Loucy (cell line): ENCODE measurements around the gene RFX1.

Experiments used
- H2AFZ ChIP-seq: fragments of 200-600 bp; sonication (generic); 2 replicates; pipeline ENCODE4 v1.6.0; 2016; ENCODE audit warnings: antibody characterized with exemption, mild to moderate bottlenecking, low read length, moderate library complexity
- H3F3A ChIP-seq: fragments of 200-600 bp; 2 replicates; pipeline ENCODE4 v1.6.0; 2016; ENCODE audit warnings: antibody characterized with exemption, low read depth, mild to moderate bottlenecking
- H3K27me3 ChIP-seq: fragments of 200-600 bp; sonication (generic); 2 replicates; pipeline ENCODE4 v1.6.1; 2014; ENCODE audit warnings: low read length, mild to moderate bottlenecking; ENCODE audit not compliant: insufficient read depth, poor library complexity, severe bottlenecking
- H3K36me3 ChIP-seq: fragments of 200-600 bp; sonication (generic); 2 replicates; pipeline ENCODE4 v1.6.1; 2016; ENCODE audit warnings: low read length; ENCODE audit not compliant: insufficient read depth
- H3K4me1 ChIP-seq: fragments of 200-600 bp; sonication (generic); 2 replicates; pipeline ENCODE4 v1.5.1; 2014; ENCODE audit warnings: low read length, mild to moderate bottlenecking; ENCODE audit not compliant: insufficient read depth, poor library complexity, severe bottlenecking
- H3K4me2 ChIP-seq: fragments of 200-600 bp; sonication (generic); 2 replicates; pipeline ENCODE4 v1.6.0; 2014; ENCODE audit warnings: antibody characterized with exemption, low read length, low read depth, mild to moderate bottlenecking; ENCODE audit not compliant: poor library complexity, severe bottlenecking
- H3K4me3 ChIP-seq: fragments of 200-600 bp; sonication (generic); 2 replicates; pipeline ENCODE4 v1.5.1; 2014; ENCODE audit warnings: low read length, mild to moderate bottlenecking, mixed read lengths; ENCODE audit not compliant: poor library complexity, severe bottlenecking
- H3K79me2 ChIP-seq: fragments of 200-600 bp; sonication (generic); 2 replicates; pipeline ENCODE4 v1.6.1; 2014; ENCODE audit warnings: low read length; ENCODE audit not compliant: insufficient read depth
- H3K9ac ChIP-seq: fragments of 200-600 bp; sonication (generic); 2 replicates; pipeline ENCODE4 v1.6.0; 2014; ENCODE audit warnings: mild to moderate bottlenecking, low read depth, low read length, moderate library complexity; ENCODE audit not compliant: poor library complexity, severe bottlenecking
- H3K9me2 ChIP-seq: fragments of 200-600 bp; sonication (generic); replicated peaks from 2 replicates; pipeline ENCODE4 v1.6.1; 2016; ENCODE audit warnings: low read depth, low read length, mixed read lengths
- H3K9me3 ChIP-seq: fragments of 200-600 bp; sonication (generic); 2 replicates; pipeline ENCODE4 v1.6.1; 2014; ENCODE audit warnings: mild to moderate bottlenecking, antibody characterized with exemption, low read length, low read depth; ENCODE audit not compliant: insufficient read depth
- H4K20me1 ChIP-seq: fragments of 200-600 bp; sonication (generic); 2 replicates; pipeline ENCODE4 v1.6.0; 2014; ENCODE audit warnings: antibody characterized with exemption, low read length, mild to moderate bottlenecking; ENCODE audit not compliant: insufficient read depth, poor library complexity, severe bottlenecking
- EZH2phosphoT487 ChIP-seq: fragments of 200-600 bp; IDR thresholded peaks from 2 replicates; pipeline ENCODE4 v1.6.1; 2018; ENCODE audit warnings: antibody characterized with exemption, mild to moderate bottlenecking, moderate library complexity, borderline replicate concordance
- TF ChIP-seq, protein P1 (sequence below): fragments of 200-600 bp; sonication (generic); conservative IDR thresholded peaks from 2 replicates; pipeline ENCODE4 v1.5.1; 2014; ENCODE audit warnings: mild to moderate bottlenecking, antibody characterized with exemption, low read length

RFX1 gene

GRCh38 chr19:13955662-13956364, 50.3 kb downstream of the RFX1 start:
- TF ChIP-seq EZH2phosphoT487, result no peak
- TF ChIP-seq, protein P1, sequence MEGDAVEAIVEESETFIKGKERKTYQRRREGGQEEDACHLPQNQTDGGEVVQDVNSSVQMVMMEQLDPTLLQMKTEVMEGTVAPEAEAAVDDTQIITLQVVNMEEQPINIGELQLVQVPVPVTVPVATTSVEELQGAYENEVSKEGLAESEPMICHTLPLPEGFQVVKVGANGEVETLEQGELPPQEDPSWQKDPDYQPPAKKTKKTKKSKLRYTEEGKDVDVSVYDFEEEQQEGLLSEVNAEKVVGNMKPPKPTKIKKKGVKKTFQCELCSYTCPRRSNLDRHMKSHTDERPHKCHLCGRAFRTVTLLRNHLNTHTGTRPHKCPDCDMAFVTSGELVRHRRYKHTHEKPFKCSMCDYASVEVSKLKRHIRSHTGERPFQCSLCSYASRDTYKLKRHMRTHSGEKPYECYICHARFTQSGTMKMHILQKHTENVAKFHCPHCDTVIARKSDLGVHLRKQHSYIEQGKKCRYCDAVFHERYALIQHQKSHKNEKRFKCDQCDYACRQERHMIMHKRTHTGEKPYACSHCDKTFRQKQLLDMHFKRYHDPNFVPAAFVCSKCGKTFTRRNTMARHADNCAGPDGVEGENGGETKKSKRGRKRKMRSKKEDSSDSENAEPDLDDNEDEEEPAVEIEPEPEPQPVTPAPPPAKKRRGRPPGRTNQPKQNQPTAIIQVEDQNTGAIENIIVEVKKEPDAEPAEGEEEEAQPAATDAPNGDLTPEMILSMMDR, result no peak
- H3K4me2 ChIP-seq, result no peak overlapping the region
- H3K27me3 ChIP-seq, result no peaks in the 10 kb centered on the region
- H3F3A ChIP-seq, result no peaks in the 10 kb centered on the region
- no peak overlapping the region for H3K4me3 ChIP-seq
- peaks cover 29% of the 10 kb centered on the region for H4K20me1 ChIP-seq
- H3K9me2 ChIP-seq, result no peaks in the 10 kb centered on the region
- H3K4me1 ChIP-seq, result peaks cover 10% of the 10 kb centered on the region
- H3K79me2 ChIP-seq, result peaks cover 62% of the 10 kb centered on the region
- H3K9me3 ChIP-seq, result no peaks in the 10 kb centered on the region
- H3K36me3 ChIP-seq, result peaks cover 54% of the 10 kb centered on the region; the same call in 1 of the 2 replicates
- H3K9ac ChIP-seq, result no peak overlapping the region
- H2AFZ ChIP-seq, result no peak overlapping the region

- H3K79me2 ChIP-seq, result peaks cover 62% of the 10 kb centered on the region
- H3K4me1 ChIP-seq, result peaks cover 10% of the 10 kb centered on the region
- peaks cover 26% of the 10 kb centered on the region for H4K20me1 ChIP-seq
- no peaks in the 10 kb centered on the region for H3K27me3 ChIP-seq
- TF ChIP-seq, protein P1, result no peak
- TF ChIP-seq EZH2phosphoT487, result no peak
- no peaks in the 10 kb centered on the region for H3K9me2 ChIP-seq
- no peaks in the 10 kb centered on the region for H3K9me3 ChIP-seq
- H3F3A ChIP-seq, result no peaks in the 10 kb centered on the region
- H3K36me3 ChIP-seq, result peaks cover 41% of the 10 kb centered on the region; the same call in 1 of the 2 replicates
- peak overlapping the region; percentile 93 for H3K4me3 ChIP-seq
- no peak overlapping the region for H2AFZ ChIP-seq
- peak overlapping the region; percentile 94 for H3K4me2 ChIP-seq
- peak overlapping the region; percentile 92 for H3K9ac ChIP-seq
Observed at GRCh38 chr19:13954185-13954584, 51.9 kb downstream of the RFX1 start.

- peaks cover 55% of the 10 kb centered on the region for H3K79me2 ChIP-seq
- H3K9me3 ChIP-seq, result no peaks in the 10 kb centered on the region
- H3K4me2 ChIP-seq, result peak overlapping the region; percentile 94
- H3K36me3 ChIP-seq, result peaks cover 30% of the 10 kb centered on the region; the same call in 1 of the 2 replicates
- peak overlapping the region; percentile 93 for H3K4me3 ChIP-seq
- no peak for TF ChIP-seq EZH2phosphoT487
- TF ChIP-seq, protein P1, result no peak
- H3K9ac ChIP-seq, result peak overlapping the region; percentile 92
- no peaks in the 10 kb centered on the region for H3F3A ChIP-seq
- H3K4me1 ChIP-seq, result peaks cover 10% of the 10 kb centered on the region
- H3K27me3 ChIP-seq, result no peaks in the 10 kb centered on the region
- no peaks in the 10 kb centered on the region for H3K9me2 ChIP-seq
- no peak overlapping the region for H2AFZ ChIP-seq
- peaks cover 19% of the 10 kb centered on the region for H4K20me1 ChIP-seq
Observed at GRCh38 chr19:13952931-13953531, 53.1 kb downstream of the RFX1 start.
